NCI-H82 treated with DMSO at 0.1 percent for 48 hours (cell line): ENCODE measurements around the gene FAM180A.
"Not testable (repeated sequence)": the region's sequence is repeated elsewhere in the genome, so short reads cannot be mapped to it uniquely, and the experiment has no call there.

Experiments
- DNase-seq: peaks from one replicate; lab custom pipeline; 2025; ENCODE audit not compliant: unreplicated experiment; lab: John Stamatoyannopoulos, UW

FAM180A gene

GRCh38 chr7:135748770-135749169 lies at the start of gene FAM180A:
Gene FAM180A, minus strand, starts transcription at chr7:135748813. Its CDS starts 233 bp downstream, at chr7:135748580.
- DNase-seq, result no peak

GRCh38 chr7:135798095-135798494 lies 49.5 kb upstream of the FAM180A start:
- DNase-seq, result no peak

GRCh38 chr7:135795846-135796570 lies 47.4 kb upstream of the FAM180A start:
- DNase-seq, result peak; percentile 18

- DNase-seq, result no peak
Observed at GRCh38 chr7:135793841-135794240, 45.2 kb upstream of the FAM180A start.

GRCh38 chr7:135792866-135793265 lies 44.3 kb upstream of the FAM180A start:
- no peak for DNase-seq

GRCh38 chr7:135792363-135792668 lies 43.7 kb upstream of the FAM180A start:
- DNase-seq, result no peak

GRCh38 chr7:135791543-135792362 lies 43.1 kb upstream of the FAM180A start:
- DNase-seq, result no peak

GRCh38 chr7:135790371-135790977 lies 41.9 kb upstream of the FAM180A start:
- DNase-seq, result no peak

GRCh38 chr7:135789956-135790355 lies 41.3 kb upstream of the FAM180A start:
- DNase-seq, result no peak

GRCh38 chr7:135789431-135789830 lies 40.8 kb upstream of the FAM180A start:
- DNase-seq, result no peak

- no peak for DNase-seq
Observed at GRCh38 chr7:135786911-135787310, 38.3 kb upstream of the FAM180A start.

GRCh38 chr7:135785065-135785464 lies 36.5 kb upstream of the FAM180A start:
- DNase-seq, result no peak

GRCh38 chr7:135784013-135784412 lies 35.4 kb upstream of the FAM180A start:
- DNase-seq, result no peak

- no peak for DNase-seq
Observed at GRCh38 chr7:135782801-135783200, 34.2 kb upstream of the FAM180A start.

GRCh38 chr7:135782377-135782776 lies 33.8 kb upstream of the FAM180A start:
- no peak for DNase-seq

GRCh38 chr7:135777626-135778398 lies 29.2 kb upstream of the FAM180A start:
- DNase-seq, result no peak

- not testable (repeated sequence) for DNase-seq
Observed at GRCh38 chr7:135775915-135776314, 27.3 kb upstream of the FAM180A start.

GRCh38 chr7:135775230-135775629 lies 26.6 kb upstream of the FAM180A start:
- DNase-seq, result no peak

GRCh38 chr7:135774284-135774683 lies 25.7 kb upstream of the FAM180A start:
- no peak for DNase-seq

GRCh38 chr7:135773464-135773863 lies 24.9 kb upstream of the FAM180A start:
- DNase-seq, result no peak

GRCh38 chr7:135772639-135773222 lies 24.1 kb upstream of the FAM180A start:
- DNase-seq, result no peak
